Pancreas (tissue), 10 donors: ENCODE data around the gene GALNT3. TPM values are rescaled to one million over a fixed set of nuclear protein-coding genes. Genes with fewer than 3 reads are reported as not detected.

Experiments used
- ATAC-seq, 4 donors: fragments of 200-7000 bp; cut with Tn5 transposase; one replicate each; pipeline versions ENCODE4 v1.8.0 to v1.9.1; 2020; ENCODE audit warnings: mild to moderate bottlenecking in 4 of 4, moderate library complexity in 4 of 4
- DNase-seq, 6 donors: peaks; one replicate each; pipeline ENCODE4 v3.0.0-alpha.2; 2020
- FAIRE-seq: peaks from 2 replicates; lab custom pipeline; 2012; peaks lifted over from hg19 to GRCh38; lab: Jason Lieb, UNC
- H3K27ac ChIP-seq, 4 donors: fragments of 200-600 bp; sonication (generic); 1 replicate in 3 of 4; 2 replicates in 1 of 4; pipeline versions ENCODE4 v1.5.0 to v1.8.0; 2020
- H3K27me3 ChIP-seq, 4 donors: fragments of 200-600 bp; one replicate each; pipeline ENCODE4 v1.8.0; 2021
- H3K36me3 ChIP-seq, 3 donors: fragments of 200-600 bp; sonication (generic) in 1 of 3; one replicate each; pipeline versions ENCODE4 v1.5.0 to v1.8.0; 2020 to 2021
- H3K4me1 ChIP-seq, 3 donors: fragments of 200-600 bp; one replicate each; pipeline ENCODE4 v1.8.0; 2021
- H3K4me3 ChIP-seq, 4 donors: fragments of 200-600 bp; sonication (generic) in 2 of 4; one replicate each; pipeline versions ENCODE4 v1.5.0 to v1.8.0; 2020 to 2021
- H3K9me3 ChIP-seq, 4 donors: fragments of 200-600 bp; one replicate each; pipeline ENCODE4 v1.8.0; 2021
- WGBS, 2 donors: extraction: QIAGEN DNeasy Blood & Tissue Kit; methylation state at CpG; one replicate each; pipeline ENCODE4 v1.1.7; 2013; 5-methylcytosine and 5-hydroxymethylcytosine counted together
- intact Hi-C, 3 donors: fragments of 100-400 bp; cut with DNase I; formaldehyde crosslinking; loops; one replicate each; pipeline versions ENCODE4 v1.11.1 to v1.14.2; 2022
- polyA plus RNA-seq, 2 donors: library from polyadenylated mRNA; stranded (reverse); fragments of 200-250 nt; gene quantifications; one replicate each; pipeline ENCODE4 v1.2.3, GENCODE V29; 2013
- total RNA-seq, 6 donors: library from RNA; stranded (reverse); fragmentation: NEBNext Ultra II Directional in 4 of 6; extraction: Animal tissue kit (Norgen Biotek cat#: 25700) in 4 of 6; gene quantifications; one replicate each; pipeline versions ENCODE4 v1.2.1 to v1.2.4, GENCODE V29; 2021 to 2023
- TF ChIP-seq, protein P1 (sequence below), 4 donors: fragments of 200-600 bp; sonication (generic) in 3 of 4; IDR thresholded peaks; one replicate each; pipeline versions ENCODE4 v1.5.0 to v1.8.0; 2021; ENCODE audit warnings: antibody characterized with exemption in 4 of 4
- donor health status: healthy with polysubstance abuse.
- donor health status: DM: no; HTN: no; CAD: no; lungs with moderate emphysema.
- donor health status: DM: no; HTN: no; CAD: no.
- donor health status: control.
- donor health status: control.
- donor health status: Bipolar disorder and iron deficiency.
- donor health status: DM: yes; HTN: yes; CAD: no.
- donor health status: DM: no; HTN: no; CAD: no.
- donor health status: DM: no; HTN: no; CAD: no.
- donor health status: DM: yes; HTN: yes; CAD: no.

GALNT3 gene
- total and polyA plus RNA-seq, 8 donors: 13.2 to 34.4 (median 20.4) TPM

DNA sequence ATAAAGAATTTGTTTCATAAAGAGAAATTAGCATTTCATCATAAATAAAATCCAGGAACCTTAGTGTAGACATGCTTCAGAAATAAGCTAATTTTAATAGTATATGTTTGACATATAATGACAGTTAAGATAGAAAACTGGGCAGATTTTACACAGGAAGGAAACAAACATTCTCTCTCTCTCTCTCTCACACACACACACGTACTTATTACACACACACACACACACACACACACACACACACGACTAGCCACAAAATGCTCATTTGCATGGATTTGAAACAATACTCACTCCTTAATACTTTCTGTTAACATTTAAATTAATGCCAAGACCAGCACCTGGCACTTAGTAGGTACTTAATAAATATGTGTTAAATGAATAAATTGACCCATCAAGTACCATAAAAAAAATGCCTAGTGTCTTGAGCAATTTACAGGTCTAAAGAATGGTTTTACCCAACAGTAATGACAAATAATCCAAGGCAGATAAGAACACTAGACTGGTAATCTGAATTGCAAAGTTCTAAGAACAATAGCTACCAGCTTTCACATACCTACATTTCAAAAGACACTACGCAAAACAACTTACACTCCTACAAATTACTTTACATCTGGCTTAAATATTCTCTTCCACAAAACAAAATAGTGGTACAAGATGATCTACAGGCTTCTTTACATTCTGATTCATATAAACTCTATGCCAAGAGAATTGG is 2.9 kb upstream of the GALNT3 start:
- TF ChIP-seq, protein P1, sequence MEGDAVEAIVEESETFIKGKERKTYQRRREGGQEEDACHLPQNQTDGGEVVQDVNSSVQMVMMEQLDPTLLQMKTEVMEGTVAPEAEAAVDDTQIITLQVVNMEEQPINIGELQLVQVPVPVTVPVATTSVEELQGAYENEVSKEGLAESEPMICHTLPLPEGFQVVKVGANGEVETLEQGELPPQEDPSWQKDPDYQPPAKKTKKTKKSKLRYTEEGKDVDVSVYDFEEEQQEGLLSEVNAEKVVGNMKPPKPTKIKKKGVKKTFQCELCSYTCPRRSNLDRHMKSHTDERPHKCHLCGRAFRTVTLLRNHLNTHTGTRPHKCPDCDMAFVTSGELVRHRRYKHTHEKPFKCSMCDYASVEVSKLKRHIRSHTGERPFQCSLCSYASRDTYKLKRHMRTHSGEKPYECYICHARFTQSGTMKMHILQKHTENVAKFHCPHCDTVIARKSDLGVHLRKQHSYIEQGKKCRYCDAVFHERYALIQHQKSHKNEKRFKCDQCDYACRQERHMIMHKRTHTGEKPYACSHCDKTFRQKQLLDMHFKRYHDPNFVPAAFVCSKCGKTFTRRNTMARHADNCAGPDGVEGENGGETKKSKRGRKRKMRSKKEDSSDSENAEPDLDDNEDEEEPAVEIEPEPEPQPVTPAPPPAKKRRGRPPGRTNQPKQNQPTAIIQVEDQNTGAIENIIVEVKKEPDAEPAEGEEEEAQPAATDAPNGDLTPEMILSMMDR (IDR thresholded peaks at IDR 0.05): no peak
- Histone ChIP-seq H3K4me1 (peaks cover 0 to 11% (median 9%) of the 10 kb centered on the region in 3 donors), H3K27me3 (no peaks in the 10 kb centered on the region), H3K36me3 (no peaks in the 10 kb centered on the region), H3K27ac (no peak overlapping the region), H3K9me3 (no peaks in the 10 kb centered on the region), H3K4me3 (no peak overlapping the region)
- no peak for DNase-seq
- no peak for FAIRE-seq
- WGBS, 2 donors: 55 to 57% methylated on average over 3 of the region's 3 CpGs
- intact Hi-C loops: no loop called here
- ATAC-seq: no peak

DNA sequence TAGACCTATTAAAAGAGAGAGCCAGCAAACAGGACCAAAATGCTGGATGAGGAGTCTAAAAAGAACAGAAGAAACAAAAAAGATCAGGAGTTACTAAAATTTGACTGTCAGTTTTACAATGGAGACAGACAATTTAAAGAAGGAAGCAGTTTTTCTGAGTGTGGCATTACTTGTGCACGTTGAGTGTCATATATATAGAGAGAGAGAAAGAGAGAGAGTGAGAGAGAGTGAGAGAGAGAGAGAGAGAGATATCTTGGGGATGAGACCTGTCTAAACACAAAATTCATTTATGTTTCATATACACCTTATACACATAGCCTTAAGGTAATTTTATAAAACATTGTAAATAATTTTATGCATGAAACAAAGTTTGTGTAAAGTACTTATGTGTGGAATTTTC is 2.1 kb upstream of the GALNT3 start:
- 77 to 83% methylated on average over 1 of the region's 1 CpG for WGBS, 2 donors
- Histone ChIP-seq H3K27ac (no peak overlapping the region), H3K4me1 (peaks cover 0 to 20% (median 17%) of the 10 kb centered on the region in 3 donors), H3K4me3 (no peak overlapping the region), H3K36me3 (no peaks in the 10 kb centered on the region), H3K27me3 (no peaks in the 10 kb centered on the region), H3K9me3 (no peaks in the 10 kb centered on the region)
- intact Hi-C loops: no loop called here
- ATAC-seq (no peak), FAIRE-seq (no peak), DNase-seq (no peak)
- TF ChIP-seq, protein P1 (IDR thresholded peaks at IDR 0.05): no peak

DNA sequence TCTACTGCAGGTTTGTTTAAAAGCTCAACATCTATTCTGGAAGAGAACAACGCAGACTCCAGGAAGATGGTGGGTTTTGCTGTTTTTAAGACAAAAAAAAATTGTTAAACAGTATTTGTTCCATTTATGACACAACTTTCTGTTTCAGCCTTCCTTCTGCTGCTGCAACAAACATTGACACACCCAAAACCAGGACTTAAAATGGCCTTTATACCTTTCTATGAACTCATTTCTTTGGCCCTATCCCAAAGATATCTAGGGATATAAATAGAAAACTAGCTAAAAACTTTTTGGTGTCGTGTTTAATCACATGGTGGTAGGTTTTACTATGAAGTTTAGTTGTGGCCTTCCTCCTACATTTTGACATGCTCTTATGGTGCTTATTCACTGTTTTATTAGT is 964 bp upstream of the GALNT3 start:
- no peak for FAIRE-seq
- WGBS, 2 donors: 7 to 10% methylated on average over 2 of the region's 2 CpGs
- intact Hi-C loops: no loop called here
- Histone ChIP-seq H3K27ac (peak overlapping the region; percentile 96 to 98 (median 96)), H3K36me3 (no peaks in the 10 kb centered on the region), H3K4me1 (peaks cover 3 to 27% (median 20%) of the 10 kb centered on the region in 3 donors), H3K4me3 (peak overlapping the region in 2 of 4 donors; percentile 71 to 80), H3K9me3 (no peaks in the 10 kb centered on the region), H3K27me3 (no peaks in the 10 kb centered on the region)
- peak in 2 of 4 donors; percentile 25 to 29 for ATAC-seq
- DNase-seq: peak in 1 of 6 donors; percentile 12
- TF ChIP-seq, protein P1 (IDR thresholded peaks at IDR 0.05): no peak

DNA sequence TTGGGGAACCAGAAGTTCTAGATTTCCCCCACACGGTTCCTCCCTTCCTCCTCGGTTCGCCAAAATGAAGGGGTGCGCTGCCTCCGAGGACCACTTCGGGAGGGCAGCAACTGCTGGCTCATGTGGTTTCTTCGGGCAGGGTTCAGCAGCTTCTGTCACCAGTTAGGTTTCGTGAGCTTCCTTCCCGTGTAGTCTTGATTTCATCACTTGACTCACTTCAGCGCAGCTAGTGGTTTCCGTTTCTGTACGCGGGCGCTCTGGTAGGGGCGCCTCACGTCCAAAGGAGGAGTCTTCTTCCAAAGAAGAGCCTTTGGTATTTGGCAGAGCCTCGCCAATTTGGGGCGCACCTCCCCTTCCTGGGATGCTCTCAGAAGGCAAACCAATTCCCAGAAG is 485 bp upstream of the GALNT3 start:
- intact Hi-C loops: no loop called here
- H3K4me1 ChIP-seq: peaks cover 8 to 32% (median 23%) of the 10 kb centered on the region in 3 donors
- no peaks in the 10 kb centered on the region for H3K9me3 ChIP-seq
- WGBS, 2 donors: 1% methylated on average over 18 of the region's 18 CpGs
- peak overlapping the region; percentile 96 to 98 (median 96) for H3K27ac ChIP-seq
- ATAC-seq (peak; percentile 22 to 65 (median 46)), DNase-seq (peak in 2 of 6 donors; percentile 44 to 53), FAIRE-seq (no peak)
- H3K36me3 ChIP-seq: no peaks in the 10 kb centered on the region
- peak overlapping the region; percentile 66 to 80 (median 71) for H3K4me3 ChIP-seq
- no peaks in the 10 kb centered on the region for H3K27me3 ChIP-seq
- TF ChIP-seq, protein P1 (IDR thresholded peaks at IDR 0.05): no peak
